Epidermal melanocyte (primary cell): ENCODE measurements around the gene PCDHGA1.
"Not testable (repeated sequence)": the region's sequence is repeated elsewhere in the genome, so short reads cannot be mapped to it uniquely, and the experiment has no call there.

Experiments
- DNase-seq: peaks from one replicate; pipeline ENCODE4 v3.0.0; 2011; ENCODE audit warnings: low spot score; ENCODE audit not compliant: insufficient read length

Gene PCDHGA1

DNA sequence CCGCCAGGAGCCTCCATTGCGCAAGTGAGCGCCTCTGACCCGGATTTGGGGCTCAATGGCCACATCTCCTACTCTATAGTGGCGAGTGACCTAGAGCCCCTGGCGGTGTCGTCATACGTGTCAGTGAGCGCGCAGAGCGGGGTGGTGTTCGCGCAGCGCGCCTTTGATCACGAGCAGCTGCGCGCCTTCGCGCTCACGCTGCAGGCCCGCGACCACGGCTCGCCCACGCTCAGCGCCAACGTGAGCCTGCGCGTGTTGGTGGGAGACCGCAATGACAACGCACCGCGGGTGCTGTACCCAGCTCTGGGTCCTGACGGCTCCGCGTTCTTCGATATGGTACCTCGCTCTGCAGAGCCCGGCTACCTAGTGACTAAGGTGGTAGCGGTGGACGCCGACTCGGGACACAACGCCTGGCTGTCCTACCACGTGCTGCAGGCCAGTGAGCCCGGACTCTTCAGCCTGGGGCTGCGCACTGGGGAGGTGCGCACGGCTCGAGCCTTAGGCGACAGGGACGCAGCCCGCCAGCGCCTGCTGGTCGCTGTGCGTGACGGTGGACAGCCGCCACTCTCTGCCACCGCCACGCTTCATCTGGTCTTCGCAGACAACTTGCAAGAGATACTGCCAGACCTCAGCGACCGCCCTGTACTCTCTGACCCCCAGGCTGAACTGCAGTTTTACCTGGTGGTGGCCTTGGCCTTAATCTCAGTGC is 79.4 kb downstream of the PCDHGA1 start:
- no peak for DNase-seq

DNA sequence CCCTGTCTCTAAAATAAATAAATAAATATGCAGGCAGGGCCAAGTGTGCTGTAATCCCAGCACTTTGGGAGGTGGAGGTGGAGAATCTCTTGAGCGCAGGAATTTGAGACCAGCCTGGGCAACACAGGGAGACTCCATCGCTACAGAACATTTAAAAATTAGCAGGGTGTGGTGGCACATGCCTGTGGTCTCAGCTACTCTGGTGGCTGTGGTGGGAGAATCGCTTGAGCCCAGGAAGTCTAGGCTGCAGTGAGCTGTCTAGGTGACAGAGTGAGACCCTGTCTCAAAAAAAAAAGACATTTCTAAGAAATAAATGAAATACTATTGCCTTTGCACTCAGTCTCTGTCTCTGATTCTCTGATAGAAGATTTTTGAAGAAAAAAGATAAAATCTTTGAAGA is 81.3 kb downstream of the PCDHGA1 start:
- DNase-seq, result no peak

DNA sequence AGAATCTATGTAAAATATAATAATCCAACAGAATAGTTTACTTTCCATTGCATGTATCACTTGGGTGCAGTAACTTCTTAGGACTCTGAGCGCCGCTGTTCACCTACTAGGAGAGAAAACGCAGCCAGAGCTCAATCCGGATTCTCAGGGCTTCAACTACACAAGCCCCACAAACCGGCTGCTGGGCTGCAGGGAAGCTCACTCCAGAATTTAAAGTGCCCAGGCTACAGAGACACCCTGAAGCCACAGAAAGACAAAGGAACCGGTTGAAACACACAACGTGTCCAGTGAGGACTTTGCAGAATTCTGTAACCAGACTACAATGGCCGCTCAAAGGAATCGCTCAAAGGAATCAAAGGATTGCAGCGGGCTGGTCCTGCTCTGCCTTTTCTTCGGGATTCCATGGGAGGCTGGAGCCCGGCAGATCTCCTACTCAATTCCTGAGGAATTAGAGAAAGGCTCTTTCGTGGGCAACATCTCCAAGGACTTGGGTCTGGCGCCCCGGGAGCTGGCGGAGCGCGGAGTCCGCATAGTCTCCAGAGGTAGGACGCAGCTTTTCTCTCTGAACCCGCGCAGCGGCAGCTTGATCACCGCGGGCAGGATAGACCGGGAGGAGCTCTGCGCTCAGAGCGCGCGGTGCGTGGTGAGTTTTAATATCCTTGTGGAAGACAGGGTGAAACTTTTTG is 82.7 kb downstream of the PCDHGA1 start, which contains the start of gene PCDHGA10:
PCDHGA10 (plus strand) TSS at position 134 of the 686 bp plus-strand sequence; CDS start at position 323, 189 bp downstream.
- peak; percentile 46 for DNase-seq

DNA sequence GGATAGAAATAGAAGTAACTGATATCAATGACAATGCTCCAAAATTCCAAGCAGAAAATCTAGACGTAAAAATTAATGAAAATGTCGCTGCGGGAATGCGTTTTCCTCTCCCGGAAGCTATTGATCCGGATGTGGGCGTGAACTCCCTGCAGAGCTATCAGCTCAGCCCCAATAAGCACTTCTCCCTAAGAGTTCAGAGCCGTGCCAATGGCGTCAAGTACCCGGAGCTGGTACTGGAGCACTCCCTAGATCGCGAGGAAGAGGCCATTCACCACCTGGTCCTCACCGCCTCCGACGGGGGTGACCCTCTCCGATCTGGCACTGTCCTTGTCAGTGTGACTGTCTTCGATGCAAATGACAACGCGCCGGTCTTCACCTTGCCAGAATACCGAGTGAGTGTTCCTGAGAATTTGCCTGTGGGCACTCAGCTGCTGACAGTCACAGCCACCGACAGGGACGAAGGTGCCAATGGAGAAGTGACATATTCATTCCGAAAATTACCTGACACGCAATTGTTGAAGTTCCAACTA is 83.3 kb downstream of the PCDHGA1 start:
- no peak for DNase-seq

DNA sequence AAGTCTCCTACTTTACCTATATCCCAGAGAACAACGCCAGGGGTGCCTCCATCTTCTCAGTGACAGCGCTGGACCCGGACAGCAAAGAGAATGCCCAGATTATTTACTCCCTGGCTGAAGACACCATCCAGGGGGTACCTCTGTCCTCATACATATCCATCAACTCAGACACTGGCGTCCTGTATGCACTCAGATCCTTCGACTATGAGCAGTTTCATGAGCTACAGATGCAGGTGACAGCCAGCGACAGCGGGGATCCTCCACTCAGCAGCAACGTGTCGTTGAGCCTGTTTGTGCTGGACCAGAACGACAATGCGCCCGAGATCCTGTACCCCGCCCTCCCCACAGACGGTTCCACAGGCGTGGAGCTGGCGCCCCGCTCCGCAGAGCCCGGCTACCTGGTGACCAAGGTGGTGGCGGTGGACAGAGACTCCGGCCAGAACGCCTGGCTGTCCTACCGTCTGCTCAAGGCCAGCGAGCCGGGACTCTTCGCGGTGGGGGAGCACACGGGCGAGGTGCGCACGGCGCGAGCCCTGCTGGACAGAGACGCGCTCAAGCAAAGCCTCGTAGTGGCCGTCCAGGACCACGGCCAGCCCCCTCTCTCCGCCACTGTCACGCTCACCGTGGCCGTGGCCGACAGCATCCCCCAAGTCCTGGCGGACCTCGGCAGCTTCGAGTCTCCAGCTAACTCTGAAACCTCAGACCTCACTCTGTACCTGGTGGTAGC is 84.4 kb downstream of the PCDHGA1 start:
- not testable (repeated sequence) for DNase-seq

DNA sequence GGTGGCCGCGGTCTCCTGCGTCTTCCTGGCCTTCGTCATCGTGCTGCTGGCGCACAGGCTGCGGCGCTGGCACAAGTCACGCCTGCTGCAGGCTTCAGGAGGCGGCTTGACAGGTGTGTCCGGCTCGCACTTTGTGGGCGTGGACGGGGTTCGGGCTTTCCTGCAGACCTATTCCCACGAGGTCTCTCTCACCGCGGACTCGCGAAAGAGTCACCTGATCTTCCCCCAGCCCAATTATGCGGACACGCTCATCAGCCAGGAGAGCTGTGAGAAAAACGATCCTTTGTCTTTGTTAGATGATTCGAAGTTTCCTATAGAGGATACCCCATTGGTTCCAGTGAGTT is 84.9 kb downstream of the PCDHGA1 start:
- not testable (repeated sequence) for DNase-seq

DNA sequence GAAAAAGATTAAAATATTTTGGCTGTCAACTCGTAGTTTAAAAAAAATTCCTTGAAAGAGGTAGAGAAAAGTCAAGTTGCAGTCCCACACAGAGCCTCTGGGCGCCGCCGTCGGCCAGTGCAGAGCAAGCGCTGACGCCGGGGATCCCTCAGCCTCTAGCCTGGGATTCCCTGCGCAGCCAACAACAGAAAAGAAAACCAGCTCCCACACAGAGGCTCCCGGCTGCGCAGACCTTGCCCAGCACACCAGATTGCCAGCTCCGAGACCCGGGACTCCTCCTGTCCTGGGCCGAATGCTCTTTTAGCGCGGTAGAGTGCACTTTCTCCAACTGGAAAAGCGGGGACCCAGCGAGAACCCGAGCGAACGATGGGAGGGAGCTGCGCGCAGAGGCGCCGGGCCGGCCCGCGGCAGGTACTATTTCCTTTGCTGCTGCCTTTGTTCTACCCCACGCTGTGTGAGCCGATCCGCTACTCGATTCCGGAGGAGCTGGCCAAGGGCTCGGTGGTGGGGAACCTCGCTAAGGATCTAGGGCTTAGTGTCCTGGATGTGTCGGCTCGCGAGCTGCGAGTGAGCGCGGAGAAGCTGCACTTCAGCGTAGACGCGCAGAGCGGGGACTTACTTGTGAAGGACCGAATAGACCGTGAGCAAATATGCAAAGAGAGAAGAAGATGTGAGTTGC is 87.3 kb downstream of the PCDHGA1 start, which contains the start of gene PCDHGB7:
PCDHGB7 (plus strand) TSS at position 184 of the 679 bp plus-strand sequence; CDS start at position 367, 183 bp downstream.
- DNase-seq, result not testable (repeated sequence)

DNA sequence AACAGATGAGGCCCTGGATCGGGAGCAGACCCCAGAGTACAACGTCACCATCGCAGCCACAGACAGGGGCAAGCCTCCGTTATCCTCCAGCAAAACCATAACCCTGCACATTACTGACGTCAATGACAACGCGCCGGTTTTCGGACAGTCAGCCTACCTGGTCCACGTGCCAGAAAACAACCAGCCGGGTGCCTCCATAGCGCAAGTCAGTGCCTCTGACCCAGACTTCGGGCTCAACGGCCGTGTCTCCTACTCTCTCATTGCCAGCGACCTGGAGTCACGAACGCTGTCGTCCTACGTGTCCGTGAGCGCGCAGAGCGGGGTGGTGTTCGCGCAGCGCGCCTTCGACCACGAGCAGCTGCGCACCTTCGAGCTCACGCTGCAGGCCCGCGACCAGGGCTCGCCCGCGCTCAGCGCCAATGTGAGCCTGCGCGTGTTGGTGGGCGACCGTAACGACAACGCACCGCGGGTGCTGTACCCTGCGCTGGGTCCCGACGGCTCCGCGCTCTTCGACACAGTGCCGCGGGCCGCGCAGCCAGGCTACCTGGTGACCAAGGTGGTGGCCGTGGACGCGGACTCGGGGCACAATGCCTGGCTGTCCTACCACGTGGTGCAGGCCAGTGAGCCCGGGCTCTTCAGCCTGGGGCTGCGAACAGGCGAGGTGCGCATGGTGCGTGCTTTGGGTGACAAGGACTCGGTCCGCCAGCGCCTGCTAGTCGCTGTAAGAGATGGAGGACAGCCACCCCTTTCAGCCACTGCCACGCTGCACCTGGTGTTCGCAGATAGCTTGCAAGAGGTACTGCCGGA is 89.0 kb downstream of the PCDHGA1 start:
- DNase-seq, result no peak

DNA sequence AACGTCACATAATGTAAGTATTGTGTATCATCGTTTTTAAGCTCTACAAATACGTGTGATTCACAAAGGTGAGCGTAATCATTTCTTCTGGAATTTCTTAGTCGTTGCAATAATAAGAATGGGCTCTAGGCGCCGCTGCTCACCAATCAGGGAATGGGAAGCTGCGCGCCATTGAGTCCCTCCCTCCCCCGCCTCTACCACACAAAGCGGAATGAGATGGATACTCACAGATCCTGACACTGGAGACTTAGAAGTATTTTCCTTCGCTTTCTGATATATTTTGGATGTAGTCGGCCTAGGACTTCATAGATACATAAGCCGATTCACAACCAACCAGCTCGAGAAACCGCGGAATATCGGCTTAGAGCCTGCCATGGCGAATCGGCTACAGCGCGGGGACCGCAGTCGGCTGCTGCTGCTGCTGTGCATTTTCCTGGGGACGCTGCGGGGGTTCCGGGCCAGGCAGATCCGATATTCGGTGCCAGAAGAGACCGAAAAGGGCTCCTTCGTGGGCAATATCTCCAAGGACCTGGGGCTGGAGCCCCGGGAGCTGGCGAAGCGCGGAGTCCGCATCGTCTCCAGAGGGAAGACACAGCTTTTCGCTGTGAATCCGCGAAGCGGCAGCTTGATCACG is 90.7 kb downstream of the PCDHGA1 start, which contains the start of gene PCDHGA11:
PCDHGA11 (plus strand) TSS at position 197 of the 634 bp plus-strand sequence; CDS start at position 374, 177 bp downstream.
- DNase-seq, result no peak

DNA sequence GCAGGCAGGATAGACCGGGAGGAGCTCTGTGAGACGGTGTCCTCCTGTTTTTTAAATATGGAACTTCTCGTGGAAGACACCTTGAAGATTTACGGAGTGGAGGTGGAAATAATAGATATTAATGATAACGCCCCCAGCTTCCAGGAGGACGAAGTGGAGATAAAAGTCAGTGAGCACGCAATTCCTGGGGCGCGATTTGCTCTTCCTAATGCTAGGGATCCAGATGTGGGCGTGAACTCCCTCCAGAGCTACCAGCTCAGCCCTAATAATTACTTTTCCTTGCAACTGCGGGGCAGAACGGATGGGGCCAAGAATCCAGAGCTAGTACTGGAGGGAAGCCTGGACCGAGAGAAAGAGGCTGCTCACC is 91.2 kb downstream of the PCDHGA1 start:
- no peak for DNase-seq

DNA sequence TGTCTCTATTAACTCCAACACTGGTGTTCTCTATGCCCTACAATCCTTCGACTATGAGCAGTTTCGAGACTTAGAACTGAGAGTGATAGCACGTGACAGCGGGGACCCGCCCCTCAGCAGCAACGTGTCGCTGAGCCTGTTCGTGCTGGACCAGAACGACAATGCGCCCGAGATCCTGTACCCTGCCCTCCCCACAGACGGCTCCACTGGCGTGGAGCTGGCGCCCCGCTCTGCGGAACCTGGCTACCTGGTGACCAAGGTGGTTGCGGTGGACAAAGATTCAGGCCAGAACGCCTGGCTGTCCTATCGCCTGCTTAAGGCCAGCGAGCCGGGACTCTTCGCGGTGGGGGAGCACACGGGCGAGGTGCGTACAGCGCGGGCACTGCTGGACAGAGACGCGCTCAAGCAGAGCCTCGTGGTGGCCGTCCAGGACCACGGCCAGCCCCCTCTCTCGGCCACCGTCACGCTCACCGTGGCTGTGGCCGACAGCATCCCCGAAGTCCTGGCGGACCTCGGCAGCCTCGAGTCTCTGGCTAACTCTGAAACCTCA is 92.5 kb downstream of the PCDHGA1 start:
- DNase-seq, result no peak

DNA sequence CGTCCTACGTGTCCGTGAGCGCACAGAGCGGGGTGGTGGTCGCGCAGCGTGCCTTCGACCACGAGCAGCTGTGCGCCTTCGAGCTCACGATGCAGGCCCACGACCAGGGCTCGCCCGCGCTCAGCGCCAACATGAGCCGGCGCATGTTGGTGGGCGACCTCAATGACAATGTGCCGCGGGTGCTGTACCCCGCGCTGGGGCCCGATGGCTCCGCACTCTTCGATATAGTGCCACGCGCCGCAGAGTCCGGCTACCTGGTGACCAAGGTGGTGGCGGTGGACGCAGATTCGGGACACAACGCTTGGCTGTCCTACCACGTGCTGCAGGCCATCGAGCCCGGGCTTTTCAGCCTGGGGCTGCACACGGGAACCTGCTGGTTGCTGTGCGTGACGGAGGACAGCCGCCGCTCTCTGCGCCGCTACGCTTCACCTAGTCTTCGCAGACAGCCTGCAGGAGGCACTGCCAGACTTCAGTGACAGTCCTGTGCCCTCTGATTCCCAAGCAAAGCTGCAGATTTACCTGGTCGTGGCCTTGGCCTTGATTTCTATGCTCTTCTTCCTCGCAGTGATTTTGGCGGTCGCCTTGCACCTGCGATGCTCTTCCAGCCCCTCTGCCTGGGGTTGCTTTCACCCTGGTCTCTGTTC is 97.6 kb downstream of the PCDHGA1 start:
- no peak for DNase-seq

DNA sequence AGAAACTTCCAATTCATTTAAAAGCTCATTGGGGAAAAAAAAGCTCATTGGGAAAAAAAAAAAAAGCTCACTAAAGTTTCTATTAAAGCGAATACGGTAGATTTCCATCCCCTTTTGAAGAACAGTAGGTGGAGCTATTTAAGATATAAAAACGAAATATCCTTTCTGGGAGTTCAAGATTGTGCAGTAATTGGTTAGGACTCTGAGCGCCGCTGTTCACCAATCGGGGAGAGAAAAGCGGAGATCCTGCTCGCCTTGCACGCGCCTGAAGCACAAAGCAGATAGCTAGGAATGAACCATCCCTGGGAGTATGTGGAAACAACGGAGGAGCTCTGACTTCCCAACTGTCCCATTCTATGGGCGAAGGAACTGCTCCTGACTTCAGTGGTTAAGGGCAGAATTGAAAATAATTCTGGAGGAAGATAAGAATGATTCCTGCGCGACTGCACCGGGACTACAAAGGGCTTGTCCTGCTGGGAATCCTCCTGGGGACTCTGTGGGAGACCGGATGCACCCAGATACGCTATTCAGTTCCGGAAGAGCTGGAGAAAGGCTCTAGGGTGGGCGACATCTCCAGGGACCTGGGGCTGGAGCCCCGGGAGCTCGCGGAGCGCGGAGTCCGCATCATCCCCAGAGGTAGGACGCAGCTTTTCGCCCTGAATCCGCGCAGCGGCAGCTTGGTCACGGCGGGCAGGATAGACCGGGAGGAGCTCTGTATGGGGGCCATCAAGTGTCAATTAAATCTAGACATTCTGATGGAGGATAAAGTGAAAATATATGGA is 100.2 kb downstream of the PCDHGA1 start, which contains the start of gene PCDHGA12:
PCDHGA12 (plus strand) TSS at position 176 of the 782 bp plus-strand sequence; CDS start at position 429, 253 bp downstream.
- peak; percentile 76 for DNase-seq

DNA sequence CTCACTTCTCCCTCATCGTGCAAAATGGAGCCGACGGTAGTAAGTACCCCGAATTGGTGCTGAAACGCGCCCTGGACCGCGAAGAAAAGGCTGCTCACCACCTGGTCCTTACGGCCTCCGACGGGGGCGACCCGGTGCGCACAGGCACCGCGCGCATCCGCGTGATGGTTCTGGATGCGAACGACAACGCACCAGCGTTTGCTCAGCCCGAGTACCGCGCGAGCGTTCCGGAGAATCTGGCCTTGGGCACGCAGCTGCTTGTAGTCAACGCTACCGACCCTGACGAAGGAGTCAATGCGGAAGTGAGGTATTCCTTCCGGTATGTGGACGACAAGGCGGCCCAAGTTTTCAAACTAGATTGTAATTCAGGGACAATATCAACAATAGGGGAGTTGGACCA is 101.0 kb downstream of the PCDHGA1 start:
- DNase-seq, result no peak

DNA sequence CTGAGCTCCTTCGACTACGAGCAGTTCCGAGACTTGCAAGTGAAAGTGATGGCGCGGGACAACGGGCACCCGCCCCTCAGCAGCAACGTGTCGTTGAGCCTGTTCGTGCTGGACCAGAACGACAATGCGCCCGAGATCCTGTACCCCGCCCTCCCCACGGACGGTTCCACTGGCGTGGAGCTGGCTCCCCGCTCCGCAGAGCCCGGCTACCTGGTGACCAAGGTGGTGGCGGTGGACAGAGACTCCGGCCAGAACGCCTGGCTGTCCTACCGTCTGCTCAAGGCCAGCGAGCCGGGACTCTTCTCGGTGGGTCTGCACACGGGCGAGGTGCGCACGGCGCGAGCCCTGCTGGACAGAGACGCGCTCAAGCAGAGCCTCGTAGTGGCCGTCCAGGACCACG is 102.0 kb downstream of the PCDHGA1 start:
- DNase-seq, result not testable (repeated sequence)

DNA sequence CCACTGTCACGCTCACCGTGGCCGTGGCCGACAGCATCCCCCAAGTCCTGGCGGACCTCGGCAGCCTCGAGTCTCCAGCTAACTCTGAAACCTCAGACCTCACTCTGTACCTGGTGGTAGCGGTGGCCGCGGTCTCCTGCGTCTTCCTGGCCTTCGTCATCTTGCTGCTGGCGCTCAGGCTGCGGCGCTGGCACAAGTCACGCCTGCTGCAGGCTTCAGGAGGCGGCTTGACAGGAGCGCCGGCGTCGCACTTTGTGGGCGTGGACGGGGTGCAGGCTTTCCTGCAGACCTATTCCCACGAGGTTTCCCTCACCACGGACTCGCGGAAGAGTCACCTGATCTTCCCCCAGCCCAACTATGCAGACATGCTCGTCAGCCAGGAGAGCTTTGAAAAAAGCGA is 102.4 kb downstream of the PCDHGA1 start:
- not testable (repeated sequence) for DNase-seq

DNA sequence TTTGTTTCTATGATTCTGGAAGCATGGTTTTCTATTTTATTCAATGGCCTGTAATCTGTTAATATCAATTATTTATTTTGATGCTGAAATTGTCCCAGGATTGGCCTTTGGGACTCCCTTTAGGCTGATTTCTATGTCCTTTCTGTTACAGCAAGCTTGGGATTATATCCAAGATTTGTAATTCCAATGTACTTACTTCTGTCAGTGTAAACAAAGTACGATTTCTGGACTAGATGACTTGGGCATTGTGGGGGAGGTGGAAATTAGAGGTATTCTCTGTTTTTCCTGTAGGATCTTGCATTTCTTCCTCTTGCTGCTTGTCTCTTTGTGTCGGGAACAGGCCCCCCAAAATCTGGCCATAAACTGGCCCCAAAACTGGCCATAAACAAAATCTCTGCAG is 103.7 kb downstream of the PCDHGA1 start:
- DNase-seq, result no peak

DNA sequence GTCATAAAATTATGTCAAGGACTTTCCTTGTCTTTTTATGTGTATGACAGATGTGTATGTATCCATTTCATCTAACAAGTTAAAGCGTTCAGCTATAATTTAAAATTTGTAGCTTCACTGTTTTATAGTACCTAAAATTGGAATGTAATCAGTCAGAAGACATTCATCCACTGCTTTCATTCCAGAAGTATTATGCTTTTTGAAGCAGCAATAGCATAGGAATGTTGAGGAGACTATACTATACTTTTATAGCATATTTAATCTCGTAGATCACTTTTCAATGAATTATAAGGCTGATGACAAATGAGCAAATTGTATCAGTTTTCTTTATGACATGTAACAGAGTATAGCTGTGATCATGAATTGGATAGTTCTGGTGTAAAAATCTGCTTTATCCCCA is 106.9 kb downstream of the PCDHGA1 start:
- no peak for DNase-seq
